GM12864 (cell line): Measurements from ENCODE around the gene LZTS2.

Source experiments
- DNase-seq: peaks from one replicate; pipeline ENCODE4 v3.0.0-alpha.2; 2011; ENCODE audit warnings: low read depth
- H3K4me3 ChIP-seq: 2 replicates; pipeline ENCODE4 v1.5.1; 2011; ENCODE audit warnings: mild to moderate bottlenecking, low read depth, low read length, control low read depth
- CTCF ChIP-seq: IDR thresholded peaks from 2 replicates; pipeline ENCODE4 v1.5.1; 2011; ENCODE audit warnings: low read depth, mild to moderate bottlenecking, moderate library complexity, low read length, control low read depth, inconsistent platforms; ENCODE audit errors: missing control alignments

LZTS2 gene

GRCh38 chr10:101052285-101052684 is 52.7 kb downstream of the LZTS2 start:
- no peak overlapping the region for H3K4me3 ChIP-seq
- no peak for DNase-seq
- no peak for TF ChIP-seq CTCF

DNA sequence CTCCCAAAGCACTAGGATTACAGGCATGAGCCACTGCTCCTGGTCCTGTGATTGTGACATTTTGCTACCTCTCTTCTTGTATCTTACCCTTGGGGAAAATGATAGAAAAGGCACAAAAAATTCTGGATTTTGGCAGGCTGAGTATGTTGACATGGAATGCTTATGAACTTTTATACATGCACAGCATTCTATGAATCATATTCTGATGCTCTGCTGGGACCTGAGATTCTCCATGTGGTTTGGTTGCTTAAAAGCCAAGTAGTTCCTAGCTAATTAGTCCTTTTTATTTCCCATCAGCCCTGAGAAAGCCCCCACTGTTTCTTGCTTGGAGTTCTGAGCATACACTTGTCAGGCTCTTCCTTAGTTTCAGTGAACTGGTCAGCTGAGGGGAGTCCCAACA is 53.9 kb downstream of the LZTS2 start:
- no peak for DNase-seq
- TF ChIP-seq CTCF: no peak

GRCh38 chr10:101054351-101054750 is 54.7 kb downstream of the LZTS2 start:
- no peak overlapping the region for H3K4me3 ChIP-seq
- no peak for DNase-seq
- no peak for TF ChIP-seq CTCF

More for the DNA sequence above, 53.9 kb downstream of the LZTS2 start:
- no peak overlapping the region for H3K4me3 ChIP-seq

DNA sequence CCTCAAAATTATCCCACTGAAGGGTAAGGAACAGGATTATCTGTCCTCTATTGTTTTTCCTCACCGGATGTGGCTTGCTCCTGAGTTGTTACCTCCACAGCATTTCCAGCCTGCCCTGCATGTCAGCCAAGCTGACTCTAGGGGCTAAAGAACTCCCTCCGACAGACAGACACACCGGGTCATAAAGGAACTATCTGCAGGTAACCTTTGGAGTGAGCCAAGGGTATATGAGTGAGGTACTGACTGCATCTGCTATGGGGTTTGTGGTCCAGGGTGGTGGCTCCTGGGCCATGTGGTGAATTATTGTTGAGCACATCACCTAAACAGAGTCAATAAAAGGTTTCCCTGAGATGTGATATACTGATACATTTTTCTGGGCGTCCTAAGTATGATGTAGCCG is 55.3 kb downstream of the LZTS2 start:
- H3K4me3 ChIP-seq: no peak overlapping the region
- TF ChIP-seq CTCF: no peak
- no peak for DNase-seq

DNA sequence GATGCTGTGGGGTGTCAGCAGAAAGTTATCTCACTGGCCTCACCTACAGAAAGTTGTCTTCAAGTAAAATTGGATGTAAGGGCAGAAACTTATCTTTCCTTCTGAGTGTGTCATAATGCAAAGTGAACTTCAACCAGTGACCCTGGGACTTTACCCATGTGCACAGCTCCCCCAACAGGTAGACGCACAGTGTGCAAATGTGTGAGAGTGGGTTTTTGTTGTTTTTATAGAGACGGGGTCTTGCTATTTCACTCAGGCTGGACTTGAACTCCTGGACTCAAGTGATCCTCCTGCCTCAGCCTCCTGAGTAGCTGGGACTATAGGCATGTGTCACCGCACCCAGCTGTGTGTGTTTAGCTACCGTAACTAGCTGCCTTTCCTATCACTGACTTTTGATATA is 55.8 kb downstream of the LZTS2 start:
- peak; percentile 28 for TF ChIP-seq CTCF
- H3K4me3 ChIP-seq: no peak overlapping the region

GRCh38 chr10:101056365-101057151 is 57.0 kb downstream of the LZTS2 start:
- no peak for TF ChIP-seq CTCF
- no peak overlapping the region for H3K4me3 ChIP-seq
- DNase-seq: no peak

More for the DNA sequence above, 55.8 kb downstream of the LZTS2 start:
- DNase-seq: no peak
